ENCODE results near the gene ARHGEF25.
A peak's percentile ranks its signal among the peaks of the same experiment; 100 is the strongest.
"Not testable (repeated sequence)": the region's sequence is repeated elsewhere in the genome, so short reads cannot be mapped to it uniquely, and the experiment has no call there.

ARHGEF25 gene

GRCh38 chr12:57586128-57586527 lies 25.1 kb upstream of the ARHGEF25 start:
- DNase-seq, result no peak

GRCh38 chr12:57586832-57587429 lies 24.3 kb upstream of the ARHGEF25 start:
- DNase-seq, result no peak

DNA sequence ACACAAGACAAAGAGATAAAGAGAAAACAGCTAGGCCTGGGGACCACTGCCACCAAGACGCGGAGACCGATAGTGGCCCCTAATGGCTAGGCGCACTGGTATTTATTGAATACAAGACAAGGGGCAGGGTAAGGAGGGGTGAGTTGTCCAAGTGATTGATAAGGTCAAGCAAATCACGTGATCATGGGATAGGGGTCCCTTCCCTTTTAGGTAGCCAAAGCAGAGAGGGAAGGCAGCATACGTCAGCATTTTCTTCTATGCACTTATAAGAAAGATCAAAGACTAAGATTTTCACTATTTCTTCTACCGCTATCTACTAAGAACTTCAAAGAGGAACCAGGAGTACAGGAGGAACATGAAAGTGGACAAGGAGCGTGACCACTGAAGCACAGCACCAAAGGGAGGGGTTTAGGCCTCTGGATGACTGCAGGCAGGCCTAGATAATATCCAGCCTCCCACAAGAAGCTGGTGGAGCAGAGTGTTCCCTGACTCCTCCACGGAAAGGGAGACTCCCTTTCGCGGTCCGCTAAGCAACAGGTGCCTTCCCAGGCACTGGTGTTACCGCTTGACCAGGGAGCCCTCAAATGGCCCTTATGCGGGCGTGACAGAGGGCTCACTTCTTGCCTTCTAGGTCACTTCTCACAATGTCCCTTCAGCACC lies 22.2 kb upstream of the ARHGEF25 start:
- not testable (repeated sequence) for DNase-seq

GRCh38 chr12:57590479-57590863 lies 20.8 kb upstream of the ARHGEF25 start:
- no peak for DNase-seq

GRCh38 chr12:57590864-57591781 lies 20.1 kb upstream of the ARHGEF25 start, which contains the start of gene PIP4K2C:
Gene PIP4K2C (plus strand): TSS chr12:57591192. CDS start chr12:57591290, 98 bp downstream.
- peak; percentile 28 for DNase-seq

DNA sequence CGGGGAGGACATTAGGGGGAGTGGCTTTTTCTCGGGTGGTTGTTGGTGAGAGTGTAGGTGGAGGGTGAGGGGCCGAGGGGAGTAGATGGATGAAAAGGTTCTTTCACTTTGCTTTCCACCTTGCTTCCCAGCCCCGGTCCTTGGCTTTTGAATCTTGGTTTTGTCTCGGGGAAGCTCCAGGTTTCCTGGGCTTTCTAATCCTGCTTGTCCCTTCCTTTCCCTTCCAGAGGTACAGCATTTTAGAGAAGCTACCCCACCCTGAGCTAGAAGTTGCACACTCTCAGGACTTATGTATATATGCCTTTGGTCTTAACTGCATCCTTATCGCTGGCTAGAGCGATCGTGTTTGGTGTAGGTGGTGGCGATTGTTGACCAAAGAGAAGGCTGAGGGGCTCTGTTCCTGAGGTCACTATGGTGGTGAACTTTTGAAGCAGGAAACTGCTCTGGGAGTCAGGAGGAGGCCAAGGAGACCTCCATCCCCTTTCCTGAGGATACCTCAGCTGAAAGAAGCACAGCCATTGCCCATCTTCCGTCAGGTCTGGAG lies 19.4 kb upstream of the ARHGEF25 start:
- DNase-seq, result no peak

- DNase-seq, result peak; percentile 38
Measured at GRCh38 chr12:57592551-57593165, 18.6 kb upstream of the ARHGEF25 start.

GRCh38 chr12:57593187-57593586 lies 18.0 kb upstream of the ARHGEF25 start:
- DNase-seq, result no peak

- DNase-seq, result no peak
Measured at GRCh38 chr12:57600395-57600794, 10.8 kb upstream of the ARHGEF25 start.

DNA sequence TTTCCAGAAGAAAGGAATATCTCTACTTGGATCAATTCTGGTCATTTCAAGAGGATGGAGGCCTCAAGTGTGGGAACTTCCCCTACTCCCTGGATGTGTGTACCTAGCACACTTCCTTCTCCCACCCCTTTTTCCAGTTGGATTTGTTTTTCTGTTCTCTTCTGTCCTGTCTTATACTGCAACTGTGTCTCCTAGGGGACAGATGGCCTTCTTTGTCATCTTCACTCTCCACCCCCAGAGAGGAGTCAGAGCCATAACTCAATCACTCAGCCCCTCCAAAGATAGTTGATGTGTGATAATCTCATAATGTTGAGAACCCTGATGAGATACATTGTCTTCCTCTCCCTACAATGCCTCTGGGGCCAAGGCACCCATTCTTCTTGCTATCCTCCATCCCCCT lies 8.7 kb upstream of the ARHGEF25 start:
- DNase-seq, result no peak

- DNase-seq, result no peak
Measured at GRCh38 chr12:57603324-57603723, 7.9 kb upstream of the ARHGEF25 start.

DNA sequence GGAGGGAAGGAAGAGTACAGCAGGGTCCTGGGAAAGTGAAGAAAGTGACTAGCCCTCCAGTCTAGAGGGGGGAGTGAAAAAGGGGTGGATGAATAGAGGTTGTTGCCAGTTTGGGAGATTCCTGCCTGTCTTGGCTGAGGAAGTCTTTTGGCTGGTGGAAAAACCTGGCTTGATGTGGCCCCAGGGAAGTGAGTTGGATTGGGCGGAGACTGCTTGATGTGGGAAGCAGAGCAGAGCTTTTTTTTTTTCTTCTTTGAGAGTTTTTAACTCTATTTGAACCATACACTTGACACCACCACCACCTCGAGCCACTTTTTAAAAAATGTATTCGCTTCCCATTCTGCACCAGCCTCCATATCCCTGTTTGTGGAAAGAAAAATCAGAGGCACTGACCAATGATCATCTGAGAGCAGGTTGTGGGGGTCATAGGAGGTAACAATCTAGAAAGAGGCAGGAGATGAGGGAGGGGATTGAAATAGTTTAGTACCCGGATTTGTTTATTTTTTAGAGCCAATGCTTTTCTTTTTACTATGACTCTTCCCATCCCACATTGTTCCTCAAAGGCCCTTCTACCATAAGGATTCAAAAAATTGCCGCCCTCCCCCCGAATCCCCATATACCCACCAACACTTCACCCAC lies 7.3 kb upstream of the ARHGEF25 start:
- DNase-seq, result peak; percentile 9

- peak; percentile 34 for DNase-seq
Measured at GRCh38 chr12:57604454-57604991, 6.7 kb upstream of the ARHGEF25 start, which contains the start of gene DTX3. Gene DTX3 (plus strand): TSS chr12:57604824. CDS start chr12:57606518, 1,694 bp downstream.

DNA sequence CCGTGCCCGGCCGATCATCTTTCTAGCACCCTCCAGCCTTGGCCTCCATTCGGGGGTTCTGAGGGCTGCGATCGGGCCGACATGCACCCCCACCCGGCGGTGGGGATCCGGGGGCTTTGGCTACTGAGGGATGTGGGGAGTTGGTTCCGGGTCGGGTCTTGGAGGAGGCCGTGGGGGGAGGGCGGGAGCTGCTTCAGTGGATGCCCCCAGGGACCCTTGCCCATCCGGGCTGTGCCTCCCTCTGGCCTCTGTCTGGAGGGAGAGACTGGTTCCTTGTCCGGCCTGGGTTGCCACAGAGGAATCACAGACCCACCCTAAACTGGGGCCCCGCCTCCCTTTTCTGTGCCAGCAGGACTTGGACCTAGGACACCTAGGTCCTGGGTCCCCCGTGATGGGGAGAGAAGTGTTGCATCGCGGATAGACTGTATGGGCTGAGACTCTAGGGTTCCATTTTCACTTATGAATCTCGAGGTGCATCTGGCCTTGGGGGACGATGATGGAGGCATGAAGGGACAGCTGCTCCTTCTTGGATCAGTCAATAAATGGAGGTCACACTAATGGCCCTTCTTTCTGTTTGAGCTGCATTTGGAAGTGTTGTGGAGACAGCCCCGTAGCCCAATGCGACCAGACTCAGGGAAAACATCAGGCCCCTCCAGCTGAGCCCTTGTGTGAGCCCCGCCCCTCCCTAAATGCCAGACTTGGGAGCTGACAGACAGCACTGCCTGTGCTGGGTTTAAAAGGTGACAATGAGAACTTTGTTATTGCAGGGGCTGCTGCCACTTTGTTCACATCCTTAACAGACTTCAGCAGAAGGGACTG lies 6.0 kb upstream of the ARHGEF25 start:
- peak; percentile 17 for DNase-seq

DNA sequence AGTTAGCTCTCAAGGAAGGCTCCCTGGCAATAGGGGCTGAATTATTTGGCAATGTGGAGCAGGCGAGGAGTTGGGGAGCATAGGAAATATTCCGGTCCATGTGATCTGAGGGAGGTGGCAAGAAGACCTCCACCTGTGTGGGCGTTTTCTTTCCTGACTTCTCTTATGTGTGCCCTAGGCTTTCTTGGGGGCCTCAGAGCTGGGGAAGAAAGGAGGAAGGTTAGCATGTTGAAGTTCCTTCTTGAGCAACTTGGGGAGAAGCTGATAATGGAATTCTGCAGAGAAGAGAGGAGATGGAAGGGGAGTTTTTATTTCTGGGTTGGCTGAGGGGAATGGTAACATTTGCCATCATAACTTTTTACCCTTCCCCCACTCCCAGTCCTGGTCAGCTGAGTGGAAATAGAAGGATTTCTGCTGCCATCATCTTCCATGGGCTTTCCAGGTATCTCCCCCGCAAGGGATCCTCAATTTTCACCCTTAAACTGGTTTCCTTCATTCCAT lies 5.4 kb upstream of the ARHGEF25 start:
- no peak for DNase-seq

DNA sequence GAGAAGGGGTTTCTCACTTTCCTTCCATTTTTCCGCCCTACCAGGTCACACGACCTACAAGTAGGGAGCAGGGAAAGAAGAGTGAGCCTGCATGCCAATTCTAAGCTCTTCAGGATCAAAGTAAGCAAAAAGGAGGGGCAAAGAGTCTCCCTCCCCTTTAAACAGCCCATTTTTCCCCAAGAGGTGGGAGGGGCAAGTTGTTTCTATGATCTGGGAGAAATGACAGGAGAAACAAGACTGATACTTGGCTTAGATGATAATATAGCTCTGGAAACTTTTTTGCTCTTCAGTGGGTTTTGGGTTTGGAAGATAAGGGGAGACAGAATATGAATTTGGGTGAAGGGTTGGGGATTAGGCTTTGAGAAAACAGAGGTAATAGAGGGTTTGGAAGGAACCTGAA lies 4.8 kb upstream of the ARHGEF25 start:
- DNase-seq, result no peak

DNA sequence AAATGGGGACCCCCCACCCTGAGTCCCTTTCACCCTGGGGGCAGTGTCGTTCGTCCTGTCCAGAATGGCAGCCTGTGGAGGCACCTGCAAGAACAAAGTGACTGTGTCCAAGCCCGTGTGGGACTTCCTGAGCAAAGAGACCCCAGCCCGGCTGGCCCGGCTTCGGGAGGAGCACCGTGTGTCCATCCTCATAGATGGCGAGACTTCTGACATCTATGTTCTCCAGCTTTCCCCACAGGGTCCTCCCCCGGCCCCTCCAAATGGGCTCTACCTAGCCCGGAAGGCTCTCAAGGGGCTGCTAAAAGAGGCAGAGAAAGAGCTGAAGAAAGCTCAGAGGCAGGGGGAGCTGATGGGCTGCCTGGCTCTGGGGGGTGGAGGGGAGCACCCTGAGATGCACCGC lies 4.4 kb upstream of the ARHGEF25 start:
- no peak for DNase-seq

DNA sequence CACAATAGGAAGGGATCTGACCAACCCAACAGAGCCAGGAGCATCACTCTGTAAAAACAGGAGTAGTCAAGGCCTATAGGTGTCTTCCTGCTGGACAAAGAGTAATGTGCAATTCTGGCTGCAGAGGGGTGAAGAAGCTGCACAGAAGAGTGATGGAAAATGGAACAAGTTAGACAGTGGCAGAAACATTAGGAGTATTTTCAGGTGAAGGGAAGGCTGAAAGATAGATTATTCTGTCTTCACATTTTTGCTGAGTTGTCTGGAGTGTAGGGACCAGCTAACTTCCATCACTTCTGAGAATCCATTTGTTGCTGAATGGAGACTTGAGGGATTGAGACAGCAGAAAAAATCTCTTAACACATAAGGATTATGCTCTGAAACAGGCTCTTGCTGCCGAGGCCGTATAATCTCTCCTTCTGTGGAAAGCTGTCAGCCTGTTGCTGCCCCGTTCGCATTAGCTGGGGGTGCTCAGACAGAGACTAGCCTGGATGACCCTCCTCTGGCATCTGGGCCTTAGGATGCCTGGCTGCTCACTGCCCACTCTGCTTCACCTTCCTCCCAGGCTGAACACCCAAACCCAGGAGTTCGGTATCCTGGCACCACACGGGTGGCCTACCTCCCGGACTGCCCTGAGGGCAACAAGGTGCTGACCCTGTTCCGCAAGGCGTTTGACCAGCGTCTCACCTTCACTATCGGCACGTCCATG lies 3.1 kb upstream of the ARHGEF25 start:
- DNase-seq, result no peak

DNA sequence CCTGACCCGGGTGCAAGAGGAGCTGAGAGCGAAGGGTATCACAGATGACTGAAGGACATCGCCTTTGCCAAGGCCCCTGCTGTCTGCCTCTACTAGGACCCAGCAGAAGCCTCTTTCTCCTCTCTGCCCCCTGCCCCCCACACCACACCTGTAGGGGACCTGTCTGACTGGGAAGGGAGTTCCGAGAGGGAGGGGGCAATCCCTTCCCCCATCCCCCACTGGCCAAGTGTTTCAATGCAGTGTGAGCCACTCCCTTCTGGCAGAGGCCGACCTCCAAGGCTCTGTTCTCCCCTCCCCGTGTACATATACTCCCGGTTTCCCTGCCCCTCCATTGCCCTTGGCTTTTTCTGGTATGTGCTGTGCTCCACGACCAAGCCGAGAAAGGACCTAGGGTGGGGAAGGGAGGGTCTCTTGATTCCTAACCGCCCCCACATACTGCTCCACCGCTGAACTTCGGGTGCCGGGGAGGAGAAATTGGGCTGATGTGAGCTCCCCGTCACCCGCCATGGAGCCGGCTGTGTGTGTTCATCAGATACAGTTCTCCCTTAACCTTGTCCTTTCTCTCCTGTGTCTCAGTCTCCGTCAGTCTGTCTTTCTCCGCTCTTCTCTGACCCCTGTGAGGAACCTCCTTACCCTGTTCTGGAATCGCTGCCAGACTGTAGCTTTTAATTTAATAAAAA lies 2.0 kb upstream of the ARHGEF25 start:
- no peak for DNase-seq
